BLaER1 treated with 17β-estradiol and CSF1 and Interleukin-3, amounts not matched to agents 10 nM and 100 nM (cell line): Measurements from ENCODE around the gene KCNA5.

Source experiments
- H3K27ac ChIP-seq, 11 experiments: shearing (Covaris generic); formaldehyde crosslinking; 2 replicates each; pipeline ENCODE4 v1.8.1; 2022
- H3K27me3 ChIP-seq, 11 experiments: shearing (Covaris generic); formaldehyde crosslinking; 2 replicates each; pipeline ENCODE4 v1.8.1; 2022
- H3K36me3 ChIP-seq, 11 experiments: shearing (Covaris generic); formaldehyde crosslinking; 2 replicates each; pipeline ENCODE4 v1.8.1; 2022
- H3K4me1 ChIP-seq, 10 experiments: shearing (Covaris generic); formaldehyde crosslinking; 2 replicates each; pipeline ENCODE4 v1.8.1; 2022
- H3K4me2 ChIP-seq, 11 experiments: shearing (Covaris generic); formaldehyde crosslinking; 2 replicates each; pipeline ENCODE4 v1.8.1; 2022
- H3K4me3 ChIP-seq, 10 experiments: shearing (Covaris generic); formaldehyde crosslinking; 2 replicates each; pipeline ENCODE4 v1.8.1; 2022
- H3K9ac ChIP-seq, 11 experiments: shearing (Covaris generic); formaldehyde crosslinking; 2 replicates each; pipeline ENCODE4 v1.8.1; 2022
- H3K9me3 ChIP-seq, 11 experiments: shearing (Covaris generic); formaldehyde crosslinking; replicated peaks in 1 of 11; 2 replicates each; pipeline ENCODE4 v1.8.1; 2022
- H4K20me1 ChIP-seq, 11 experiments: shearing (Covaris generic); formaldehyde crosslinking; 2 replicates each; pipeline ENCODE4 v1.8.1; 2022
- Cebpa-rat ChIP-seq, 11 experiments: shearing (Covaris generic); IDR thresholded peaks; 2 replicates each; pipeline ENCODE4 v1.8.1; 2022

Gene KCNA5

GRCh38 chr12:5064913-5065490 is 21.3 kb downstream of the KCNA5 start:
- peaks cover 0 to 23% (median 8%) of the 10 kb centered on the region in 10 experiments; a peak in 10 of 20 replicates for H3K4me1 ChIP-seq
- H3K9ac ChIP-seq, result no peak overlapping the region
- TF ChIP-seq Cebpa-rat (IDR thresholded peaks at IDR 0.05), result no peak
- H4K20me1 ChIP-seq, result no peaks in the 10 kb centered on the region
- H3K4me2 ChIP-seq, result peak overlapping the region in 3 of 11 experiments; percentile 4 to 40 (median 11); a peak in 3 of 22 replicates
- no peaks in the 10 kb centered on the region for H3K36me3 ChIP-seq
- no peak overlapping the region for H3K4me3 ChIP-seq
- no peaks in the 10 kb centered on the region for H3K27me3 ChIP-seq
- H3K27ac ChIP-seq, result no peak overlapping the region
- no peaks in the 10 kb centered on the region for H3K9me3 ChIP-seq

GRCh38 chr12:5066251-5066650 is 22.6 kb downstream of the KCNA5 start:
- H3K27me3 ChIP-seq, result no peaks in the 10 kb centered on the region
- H3K9ac ChIP-seq, result no peak overlapping the region
- H4K20me1 ChIP-seq, result no peaks in the 10 kb centered on the region
- no peak overlapping the region for H3K27ac ChIP-seq
- peaks cover 0 to 23% (median 8%) of the 10 kb centered on the region in 10 experiments; a peak in 10 of 20 replicates for H3K4me1 ChIP-seq
- H3K9me3 ChIP-seq, result no peaks in the 10 kb centered on the region
- H3K4me2 ChIP-seq, result peak overlapping the region in 8 of 11 experiments; percentile 3 to 60 (median 32); a peak in 12 of 22 replicates
- TF ChIP-seq Cebpa-rat (IDR thresholded peaks at IDR 0.05), result no peak
- no peak overlapping the region for H3K4me3 ChIP-seq
- no peaks in the 10 kb centered on the region for H3K36me3 ChIP-seq

- Histone ChIP-seq H3K36me3 (no peaks in the 10 kb centered on the region), H3K4me3 (no peak overlapping the region), H3K4me2 (no peak overlapping the region), H3K27me3 (no peaks in the 10 kb centered on the region), H3K9me3 (no peaks in the 10 kb centered on the region), H3K4me1 (peaks cover 0 to 23% (median 8%) of the 10 kb centered on the region in 10 experiments; a peak in 10 of 20 replicates), H3K27ac (no peak overlapping the region), H4K20me1 (no peaks in the 10 kb centered on the region; a peak in 1 of 22 replicates), H3K9ac (no peak overlapping the region)
- TF ChIP-seq Cebpa-rat (IDR thresholded peaks at IDR 0.05), result no peak
Measured at GRCh38 chr12:5068126-5068525, 24.4 kb downstream of the KCNA5 start.

GRCh38 chr12:5068619-5069018 is 24.9 kb downstream of the KCNA5 start:
- TF ChIP-seq Cebpa-rat (IDR thresholded peaks at IDR 0.05), result no peak
- Histone ChIP-seq H3K4me3 (no peak overlapping the region), H3K4me2 (no peak overlapping the region), H3K36me3 (no peaks in the 10 kb centered on the region), H3K27ac (no peak overlapping the region), H4K20me1 (no peaks in the 10 kb centered on the region; a peak in 1 of 22 replicates), H3K4me1 (peaks cover 0 to 18% (median 8%) of the 10 kb centered on the region in 10 experiments; a peak in 10 of 20 replicates), H3K9ac (no peak overlapping the region), H3K9me3 (no peaks in the 10 kb centered on the region), H3K27me3 (no peaks in the 10 kb centered on the region)

- H3K36me3 ChIP-seq, result no peaks in the 10 kb centered on the region
- no peak overlapping the region for H3K4me2 ChIP-seq
- H3K9me3 ChIP-seq, result no peaks in the 10 kb centered on the region
- H3K4me3 ChIP-seq, result no peak overlapping the region
- H3K9ac ChIP-seq, result no peak overlapping the region
- H3K27me3 ChIP-seq, result no peaks in the 10 kb centered on the region
- peaks cover 0 to 14% (median 8%) of the 10 kb centered on the region in 10 experiments; a peak in 10 of 20 replicates for H3K4me1 ChIP-seq
- TF ChIP-seq Cebpa-rat (IDR thresholded peaks at IDR 0.05), result no peak
- no peak overlapping the region for H3K27ac ChIP-seq
- H4K20me1 ChIP-seq, result no peaks in the 10 kb centered on the region; a peak in 1 of 22 replicates
Measured at GRCh38 chr12:5070090-5070489, 26.4 kb downstream of the KCNA5 start.

GRCh38 chr12:5071496-5071895 is 27.8 kb downstream of the KCNA5 start:
- H3K27ac ChIP-seq, result no peak overlapping the region
- no peak overlapping the region for H3K4me3 ChIP-seq
- no peaks in the 10 kb centered on the region for H3K27me3 ChIP-seq
- no peak overlapping the region for H3K4me2 ChIP-seq
- no peak overlapping the region for H3K9ac ChIP-seq
- H3K9me3 ChIP-seq, result no peaks in the 10 kb centered on the region
- H4K20me1 ChIP-seq, result no peaks in the 10 kb centered on the region; a peak in 1 of 22 replicates
- TF ChIP-seq Cebpa-rat (IDR thresholded peaks at IDR 0.05), result no peak
- peaks cover 0 to 2% (median under 1%) of the 10 kb centered on the region in 10 experiments; a peak in 5 of 20 replicates for H3K4me1 ChIP-seq
- H3K36me3 ChIP-seq, result no peaks in the 10 kb centered on the region

GRCh38 chr12:5072311-5072710 is 28.6 kb downstream of the KCNA5 start:
- Histone ChIP-seq H3K27ac (no peak overlapping the region), H3K36me3 (no peaks in the 10 kb centered on the region), H3K4me2 (no peak overlapping the region), H4K20me1 (no peaks in the 10 kb centered on the region; a peak in 1 of 22 replicates), H3K9me3 (no peaks in the 10 kb centered on the region), H3K9ac (no peak overlapping the region), H3K4me3 (no peak overlapping the region), H3K4me1 (no peaks in the 10 kb centered on the region; a peak in 1 of 20 replicates), H3K27me3 (no peaks in the 10 kb centered on the region)
- no peak for TF ChIP-seq Cebpa-rat (IDR thresholded peaks at IDR 0.05)

GRCh38 chr12:5073054-5073453 is 29.4 kb downstream of the KCNA5 start:
- Histone ChIP-seq H3K4me3 (no peak overlapping the region), H3K4me2 (no peak overlapping the region), H3K27me3 (no peaks in the 10 kb centered on the region), H3K27ac (no peak overlapping the region), H3K9ac (no peak overlapping the region), H3K4me1 (no peaks in the 10 kb centered on the region; a peak in 1 of 20 replicates), H4K20me1 (no peaks in the 10 kb centered on the region; a peak in 2 of 22 replicates), H3K36me3 (no peaks in the 10 kb centered on the region), H3K9me3 (no peaks in the 10 kb centered on the region)
- no peak for TF ChIP-seq Cebpa-rat (IDR thresholded peaks at IDR 0.05)

- Histone ChIP-seq H3K4me1 (peaks cover 0 to 5% (median 0%) of the 10 kb centered on the region in 10 experiments; a peak in 2 of 20 replicates), H3K27me3 (no peaks in the 10 kb centered on the region), H4K20me1 (no peaks in the 10 kb centered on the region; a peak in 2 of 22 replicates), H3K4me3 (no peak overlapping the region), H3K9ac (no peak overlapping the region), H3K27ac (no peak overlapping the region), H3K4me2 (no peak overlapping the region), H3K36me3 (no peaks in the 10 kb centered on the region), H3K9me3 (no peaks in the 10 kb centered on the region)
- TF ChIP-seq Cebpa-rat (IDR thresholded peaks at IDR 0.05), result no peak
Measured at GRCh38 chr12:5073853-5074252, 30.2 kb downstream of the KCNA5 start.

- TF ChIP-seq Cebpa-rat (IDR thresholded peaks at IDR 0.05), result no peak
- H3K4me2 ChIP-seq, result no peak overlapping the region
- H3K4me1 ChIP-seq, result peaks cover 0 to 5% (median 0%) of the 10 kb centered on the region in 10 experiments; a peak in 2 of 20 replicates
- H3K36me3 ChIP-seq, result no peaks in the 10 kb centered on the region
- H3K27ac ChIP-seq, result no peak overlapping the region
- no peak overlapping the region for H3K9ac ChIP-seq
- no peak overlapping the region for H3K4me3 ChIP-seq
- H3K27me3 ChIP-seq, result no peaks in the 10 kb centered on the region
- H4K20me1 ChIP-seq, result no peaks in the 10 kb centered on the region; a peak in 2 of 22 replicates
- no peaks in the 10 kb centered on the region for H3K9me3 ChIP-seq
Measured at GRCh38 chr12:5076761-5077160, 33.1 kb downstream of the KCNA5 start.
